Measurements from ENCODE around the gene PDE1C. TPM values are rescaled to one million over a fixed set of nuclear protein-coding genes. Genes with fewer than 3 reads are reported as not detected.
A peak's percentile ranks its signal among the peaks of the same experiment; 100 is the strongest.

PDE1C gene
- total and polyA plus RNA-seq, 2 of the 4 experiments (the other 2 are of a cell fraction) = 14.2 to 61.5 TPM

GRCh38 chr7:31955021-31955420 lies 115.2 kb downstream of the PDE1C start:
- peaks cover 8 to 23% of the 10 kb centered on the region in 2 experiments; a peak in 3 of 4 replicates for H3K79me1 ChIP-seq (ENCODE audit: low read depth in 1 of 2, low read length in 2 of 2)
- no peak overlapping the region for H3K4me2 ChIP-seq (ENCODE audit: low read depth, low read length)
- H3K27me3 ChIP-seq (ENCODE audit: control insufficient read depth, insufficient read depth, low read length) = no peaks in the 10 kb centered on the region
- CTCF ChIA-PET = no interaction called here
- H3K18ac ChIP-seq (ENCODE audit: low read depth, low read length) = no peak overlapping the region
- no peak overlapping the region for H3K27ac ChIP-seq (ENCODE audit: insufficient read depth, low read length)
- no peak overlapping the region for H3K4me3 ChIP-seq (ENCODE audit: insufficient read depth, low read depth, low read length)
- H3K4ac ChIP-seq (ENCODE audit: low read depth, low read length) = no peak overlapping the region
- H2AFZ ChIP-seq (replicated peaks; ENCODE audit: low read length, poor library complexity) = no peak overlapping the region
- ATAC-seq (ENCODE audit: low read depth) = no peak
- no peak overlapping the region for H3K9ac ChIP-seq (ENCODE audit: low read depth, low read length)
- intact Hi-C loops (cut with micrococcal nuclease) = loop anchor here (5.0 kb wide), 1 partner anchor 207 kb away; no protein-coding TSS in a partner anchor
- H2BK120ac ChIP-seq (ENCODE audit: low read depth, low read length) = no peak overlapping the region
- H3K14ac ChIP-seq (replicated peaks; ENCODE audit: low read depth, low read length) = no peak overlapping the region
- H2BK15ac ChIP-seq (ENCODE audit: low read depth, low read length) = no peak overlapping the region
- no peak overlapping the region for H3K56ac ChIP-seq (ENCODE audit: extremely low read depth, insufficient read depth, low read length)
- H4K8ac ChIP-seq (ENCODE audit: low read depth in 2 of 2, low read length in 2 of 2) = no peak overlapping the region
- H3K9me3 ChIP-seq (ENCODE audit: control insufficient read depth, insufficient read depth, low read length) = peaks cover 2% of the 10 kb centered on the region; the same call in 1 of the 2 replicates
- POLR2A ChIA-PET (ENCODE audit: unreplicated experiment) = no interaction called here
- H2BK5ac ChIP-seq (ENCODE audit: low read depth, low read length, poor library complexity, severe bottlenecking) = no peak overlapping the region
- dilution Hi-C loops (cut with HindIII; ENCODE audit: low sequenced_read_pairs, unreplicated experiment) = no loop called here
- no peak overlapping the region for H4K5ac ChIP-seq (ENCODE audit: low read depth, low read length)
- no peak for DNase-seq
- no peak for TF ChIP-seq BHLHE40 (IDR thresholded peaks at IDR 0.05; ENCODE audit: low read depth, low read length)
- TF ChIP-seq CTCF (conservative IDR thresholded peaks at IDR 0.05; ENCODE audit: low read depth, low read length) = no peak
- TF ChIP-seq NFE2L2 (IDR thresholded peaks at IDR 0.05; ENCODE audit: low read depth, low read length) = no peak
- TF ChIP-seq MAFK (IDR thresholded peaks at IDR 0.05; ENCODE audit: low read depth, low read length) = no peak
- no peak for TF ChIP-seq RAD21 (IDR thresholded peaks at IDR 0.05; ENCODE audit: low read length)
- TF ChIP-seq ELK1 (IDR thresholded peaks at IDR 0.05; ENCODE audit: borderline replicate concordance, low read depth, low read length) = no peak
- no peak for TF ChIP-seq MXI1 (IDR thresholded peaks at IDR 0.05; ENCODE audit: borderline replicate concordance, low read depth, low read length)
- no peak for TF ChIP-seq POLR2A (IDR thresholded peaks at IDR 0.05; ENCODE audit: low read depth, low read length)
- TF ChIP-seq USF2 (IDR thresholded peaks at IDR 0.05; ENCODE audit: low read depth, low read length) = no peak
- no peak for TF ChIP-seq RCOR1 (IDR thresholded peaks at IDR 0.05; ENCODE audit: insufficient replicate concordance, low read length)
- TF ChIP-seq MAZ (IDR thresholded peaks at IDR 0.05; ENCODE audit: borderline replicate concordance, low read depth, low read length) = no peak
- no peak for TF ChIP-seq RFX5 (IDR thresholded peaks at IDR 0.05; ENCODE audit: low read depth, low read length)
- TF ChIP-seq SMC3 (IDR thresholded peaks at IDR 0.05; ENCODE audit: low read depth, low read length) = no peak
- no peak for TF ChIP-seq CHD1 (IDR thresholded peaks at IDR 0.05; ENCODE audit: low read depth, low read length)
- TF ChIP-seq FOS (IDR thresholded peaks at IDR 0.05; ENCODE audit: low read depth, low read length) = no peak
- no peak for TF ChIP-seq CEBPB (IDR thresholded peaks at IDR 0.05; ENCODE audit: low read depth, low read length)
- H3K9me1 ChIP-seq (ENCODE audit: insufficient read depth, low read length) = peaks cover 3% of the 10 kb centered on the region; the same call in 1 of the 2 replicates
- H3K4me1 ChIP-seq (ENCODE audit: control insufficient read depth, insufficient read depth, low read length) = peaks cover 5% of the 10 kb centered on the region; the same call in 1 of the 2 replicates
- no peak overlapping the region for H4K91ac ChIP-seq (ENCODE audit: insufficient read depth, low read depth, low read length)
- H2AK5ac ChIP-seq (ENCODE audit: low read depth, low read length) = no peak overlapping the region
- H2AK9ac ChIP-seq (replicated peaks; ENCODE audit: low read depth, low read length, poor library complexity) = no peak overlapping the region
- no CpG with 5 or more reads among the region's 5 CpGs for WGBS, 2 experiments (ENCODE audit: extremely low coverage in 2 of 2, insufficient read length in 1 of 2)
- H3K36me3 ChIP-seq (ENCODE audit: control insufficient read depth, insufficient read depth, low read length) = no peaks in the 10 kb centered on the region; the same call in 1 of the 2 replicates
- in situ Hi-C loops (cut with MboI; ENCODE audit: low sequenced_read_pairs) = no loop called here
- no peak overlapping the region for H3K23ac ChIP-seq (ENCODE audit: low read depth, low read length)
- H2BK20ac ChIP-seq (ENCODE audit: low read depth, low read length) = peak overlapping the region; percentile 34; the same call in 1 of the 2 replicates
- BruUV-seq (replicated peaks) = no TSS peak
- no peaks in the 10 kb centered on the region for H4K20me1 ChIP-seq (ENCODE audit: insufficient read depth, low read length)

Measured in IMR-90 (cell line).